Anterior cingulate cortex (tissue), 58 donors: ENCODE results near the gene LRCH1.
"Not testable (repeated sequence)": the region's sequence is repeated elsewhere in the genome, so short reads cannot be mapped to it uniquely, and the experiment has no call there.

Experiments used
- DNase-seq, 58 donors: peaks; one replicate each; lab custom pipeline; 2025; lab: John Stamatoyannopoulos, UW

Gene LRCH1

DNA sequence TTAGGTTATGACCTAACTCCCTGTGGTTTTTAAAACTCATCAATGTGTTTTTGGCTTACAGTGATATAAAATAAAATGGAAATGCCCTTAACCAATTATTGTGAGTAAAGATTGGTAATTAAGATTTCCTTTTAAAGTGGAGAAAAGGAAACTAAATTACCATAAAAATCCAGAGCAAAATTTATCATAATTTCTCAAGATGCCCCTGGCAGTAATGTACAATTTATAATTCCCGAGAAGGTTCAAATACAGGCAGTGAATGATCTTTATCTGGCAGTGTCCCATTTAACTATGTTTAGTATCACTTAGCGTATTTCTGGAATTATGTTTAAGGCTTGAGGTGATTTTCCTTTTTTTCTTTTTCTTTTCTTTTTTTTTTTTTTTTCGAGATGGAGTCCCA lies 182.5 kb downstream of the LRCH1 start:
- no peak for DNase-seq

DNA sequence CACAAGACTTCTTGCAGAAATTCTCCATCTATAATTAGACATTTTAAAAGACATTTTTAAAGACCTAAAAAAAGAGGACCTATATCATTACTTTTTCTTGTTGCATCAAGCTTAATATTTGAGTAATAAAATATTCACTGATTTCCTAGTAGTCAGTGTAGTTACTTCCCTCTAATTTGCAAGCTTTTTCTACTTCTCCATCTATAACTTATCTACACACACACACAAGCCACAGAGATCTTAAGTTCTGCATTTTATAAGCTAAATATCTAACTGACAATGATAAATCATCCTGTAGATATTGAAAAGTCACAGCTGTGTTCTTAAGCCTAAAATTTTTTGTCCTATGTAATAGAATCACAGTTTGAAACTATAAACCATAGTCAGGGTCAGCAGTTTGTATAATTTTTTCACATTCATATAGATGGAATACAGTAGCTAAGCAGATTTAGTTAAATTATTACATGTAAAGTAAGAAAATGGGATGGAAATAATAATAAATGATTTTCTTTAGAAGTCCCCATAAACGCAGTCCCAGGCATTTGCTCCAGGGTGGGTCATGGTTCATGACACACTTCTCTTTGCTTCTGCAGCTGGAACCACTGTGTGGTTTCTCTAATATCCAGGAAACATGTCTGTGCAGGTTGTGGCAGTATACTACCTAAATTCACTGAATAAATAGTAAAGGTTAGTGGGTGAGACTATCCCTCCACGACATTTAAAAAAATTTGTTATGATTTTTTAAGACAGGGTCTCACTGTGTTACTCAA lies 183.8 kb downstream of the LRCH1 start:
- no peak for DNase-seq

DNA sequence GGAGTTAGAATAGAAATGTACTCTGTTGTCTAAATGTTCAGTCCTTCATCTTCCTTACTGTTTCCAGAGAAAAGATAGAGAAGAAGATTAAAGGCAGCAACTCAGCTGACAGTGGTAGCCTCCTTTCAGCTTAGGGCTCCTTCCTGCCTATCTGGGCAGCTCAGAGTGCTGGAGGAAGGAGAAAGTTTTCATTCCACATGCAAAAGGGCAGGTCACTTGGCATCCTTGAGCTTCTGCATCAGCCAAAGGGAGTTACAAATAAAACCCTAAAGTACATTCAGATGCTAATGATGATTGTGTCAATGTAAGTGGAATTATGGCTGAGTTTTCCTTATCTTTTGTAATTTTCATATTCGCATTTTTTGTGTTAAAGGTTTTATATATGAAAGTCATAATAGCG lies 185.1 kb downstream of the LRCH1 start:
- no peak for DNase-seq

DNA sequence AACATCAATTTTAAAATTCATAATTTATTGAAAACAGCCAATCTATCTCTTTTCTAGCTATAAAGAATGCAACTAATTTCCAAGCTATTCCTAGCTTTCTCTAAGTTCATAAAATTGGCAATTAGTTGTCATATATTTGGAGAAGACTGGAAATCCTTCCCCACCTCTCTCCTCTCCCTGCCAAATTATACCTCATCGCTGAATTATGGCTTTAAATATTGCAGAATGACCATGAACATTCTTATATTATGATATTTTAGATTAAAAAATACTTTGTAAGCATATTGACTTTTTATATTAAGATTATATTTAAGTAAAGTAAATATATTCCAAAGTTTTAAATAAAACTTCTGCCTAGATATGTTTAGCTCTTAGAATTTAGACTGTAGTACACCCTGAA lies 185.8 kb downstream of the LRCH1 start:
- DNase-seq, result no peak

DNA sequence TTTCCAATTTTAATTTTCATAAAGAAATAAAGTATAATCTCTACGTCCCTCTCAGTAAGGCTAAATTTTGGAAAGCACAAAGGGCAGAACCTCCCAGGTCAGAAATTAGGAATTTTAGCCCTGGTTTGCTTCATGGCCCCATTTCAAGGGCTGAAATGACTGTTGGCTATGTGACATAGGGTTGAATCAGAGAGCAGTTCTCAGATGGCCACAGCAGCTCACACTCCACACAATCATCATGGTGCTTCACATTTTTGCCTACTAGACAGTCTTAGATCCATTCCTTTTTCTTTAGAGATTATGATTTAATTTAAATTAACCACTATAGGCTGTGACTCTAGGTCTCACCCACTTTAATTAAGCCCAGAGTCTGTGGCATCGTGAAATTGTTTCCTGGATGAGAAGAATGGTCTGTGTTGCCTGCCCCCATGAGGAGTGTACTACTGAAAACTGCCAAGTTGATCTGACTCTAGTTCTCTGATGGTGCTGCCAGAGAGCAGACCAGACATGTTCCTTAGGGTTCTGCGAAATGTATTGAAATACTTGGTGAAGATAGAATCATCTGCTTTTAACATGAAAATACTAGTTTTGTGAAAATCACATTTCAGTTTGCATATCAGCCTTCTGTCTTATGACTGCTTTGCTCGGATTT lies 186.6 kb downstream of the LRCH1 start:
- DNase-seq, result no peak

DNA sequence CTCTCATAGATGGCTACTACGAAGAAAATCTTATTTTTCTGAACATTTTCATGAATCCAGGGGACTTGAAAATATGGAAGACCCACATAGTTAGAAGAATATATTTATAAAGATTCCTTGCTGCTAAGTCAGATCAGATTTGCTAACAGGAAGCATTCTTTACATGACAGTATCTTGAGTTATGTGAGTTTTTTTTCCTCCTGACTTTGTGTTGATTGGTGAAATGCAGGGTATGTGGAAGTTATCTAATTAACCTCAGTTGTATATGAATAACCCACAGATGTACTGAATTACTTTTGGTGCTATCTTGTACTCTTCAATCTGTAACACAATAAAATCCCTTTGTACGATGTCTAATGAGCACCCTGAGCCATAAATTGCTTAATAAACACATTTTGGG lies 190.2 kb downstream of the LRCH1 start:
- no peak for DNase-seq

DNA sequence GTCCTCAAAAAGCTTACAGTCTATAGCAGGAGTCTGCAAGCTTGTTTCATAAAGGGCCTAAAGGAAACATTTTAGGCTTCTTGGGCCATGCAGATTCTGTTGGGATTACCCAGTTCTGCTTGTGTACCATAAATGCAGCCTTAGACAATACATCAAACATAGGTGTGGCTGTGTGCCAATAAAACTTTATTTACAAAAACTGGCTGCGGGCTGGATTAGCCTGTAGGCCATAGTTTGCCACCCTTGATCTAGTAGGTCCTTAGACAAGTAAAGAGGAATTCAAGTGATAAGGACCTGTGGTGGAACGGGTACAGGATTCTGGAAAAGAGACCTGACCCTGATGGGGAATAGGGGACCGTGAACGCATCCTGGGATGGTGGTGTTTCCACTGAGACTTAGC lies 192.1 kb downstream of the LRCH1 start:
- no peak for DNase-seq

DNA sequence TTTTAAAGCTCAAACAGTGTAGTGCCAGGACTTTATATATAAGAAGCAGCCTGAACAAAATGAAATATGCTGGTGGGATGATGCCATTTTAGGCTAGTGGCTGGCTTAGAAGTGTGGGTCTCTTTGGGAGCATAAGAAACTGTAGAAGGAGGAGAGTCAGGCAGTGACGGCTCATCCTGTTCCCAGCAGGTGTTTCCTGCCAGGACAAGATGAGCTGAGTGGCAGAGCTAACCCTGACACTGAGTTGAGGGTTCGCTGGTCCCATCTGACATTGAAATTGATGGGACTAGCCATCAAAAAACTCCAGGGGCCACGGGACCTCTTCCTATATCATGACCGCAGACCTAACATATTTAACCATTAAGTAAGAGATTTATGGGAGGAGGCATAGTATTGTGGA lies 192.7 kb downstream of the LRCH1 start:
- DNase-seq, result no peak

DNA sequence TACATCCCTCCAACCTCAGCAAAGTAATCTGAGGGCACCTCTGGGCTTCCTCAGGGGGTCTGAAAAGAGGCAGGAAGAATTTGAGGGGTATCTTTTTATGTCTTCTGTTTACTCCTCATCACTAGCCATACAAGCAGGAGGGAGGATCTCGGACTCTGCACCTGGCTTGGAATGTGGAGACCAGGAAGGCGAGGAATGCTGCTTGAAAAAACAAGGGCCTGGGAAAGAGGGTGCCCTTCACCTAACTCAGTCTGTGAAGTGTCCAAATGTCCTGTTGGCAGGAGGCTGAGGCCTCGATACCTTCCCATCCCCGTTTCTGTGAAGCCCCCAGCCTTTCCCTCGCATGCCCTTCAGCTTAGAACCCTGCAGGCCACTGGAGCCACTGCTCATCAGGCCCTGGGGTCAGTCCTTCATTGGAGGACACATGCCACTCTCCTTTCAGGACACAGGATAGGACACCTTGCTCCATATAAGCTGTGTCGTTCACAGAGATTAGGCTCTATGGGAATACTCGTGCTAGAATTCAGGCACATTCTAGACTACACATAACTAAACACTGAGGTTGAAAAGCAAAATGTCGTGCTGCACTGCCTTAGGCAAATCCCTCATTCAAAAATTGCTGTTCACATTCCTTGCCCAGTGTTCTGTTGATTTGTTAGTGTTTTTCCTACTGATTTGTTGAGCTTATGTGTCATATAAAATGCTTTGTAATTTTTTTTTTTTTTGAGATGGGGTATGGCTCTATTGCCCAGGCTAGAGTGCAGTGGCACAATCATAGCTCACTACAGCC lies 194.3 kb downstream of the LRCH1 start:
- DNase-seq, result no peak

DNA sequence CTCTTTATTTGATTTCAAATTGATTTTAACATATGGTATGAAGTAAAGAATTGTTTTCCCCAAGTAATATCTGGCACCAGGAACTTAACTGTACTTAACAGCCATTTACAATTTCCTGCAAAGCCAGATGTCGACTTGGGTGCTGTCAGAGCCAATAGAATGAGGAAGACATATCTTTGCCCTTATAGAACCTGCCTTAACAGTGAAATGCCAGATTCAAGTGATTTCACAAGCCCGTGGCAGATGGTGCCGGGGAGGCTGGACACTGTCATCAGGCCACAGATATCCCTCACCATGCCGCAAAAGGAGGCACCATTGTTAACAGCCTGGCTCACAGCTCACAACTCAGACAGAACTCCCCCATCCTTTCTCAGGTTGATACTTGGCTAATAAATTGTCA lies 195.3 kb downstream of the LRCH1 start:
- no peak for DNase-seq

DNA sequence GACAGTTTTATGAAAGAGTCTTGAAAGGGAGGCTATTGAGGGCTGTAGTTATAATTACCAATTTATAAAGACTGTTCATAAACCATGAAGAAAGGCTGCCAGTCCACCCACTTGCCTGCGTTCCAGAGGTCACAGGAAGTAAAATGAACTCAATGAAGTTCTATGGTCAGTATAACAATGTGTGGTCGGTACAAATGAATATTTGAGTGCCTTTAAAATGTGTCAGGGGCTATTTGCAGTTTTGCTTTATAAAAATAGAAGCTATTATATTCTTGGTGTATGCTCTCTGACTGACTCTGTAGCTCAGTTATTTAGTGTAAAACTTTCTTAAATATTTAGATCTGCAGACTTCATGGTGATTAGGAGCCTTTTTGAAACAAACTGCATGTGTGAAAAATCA lies 197.0 kb downstream of the LRCH1 start:
- DNase-seq, result no peak

DNA sequence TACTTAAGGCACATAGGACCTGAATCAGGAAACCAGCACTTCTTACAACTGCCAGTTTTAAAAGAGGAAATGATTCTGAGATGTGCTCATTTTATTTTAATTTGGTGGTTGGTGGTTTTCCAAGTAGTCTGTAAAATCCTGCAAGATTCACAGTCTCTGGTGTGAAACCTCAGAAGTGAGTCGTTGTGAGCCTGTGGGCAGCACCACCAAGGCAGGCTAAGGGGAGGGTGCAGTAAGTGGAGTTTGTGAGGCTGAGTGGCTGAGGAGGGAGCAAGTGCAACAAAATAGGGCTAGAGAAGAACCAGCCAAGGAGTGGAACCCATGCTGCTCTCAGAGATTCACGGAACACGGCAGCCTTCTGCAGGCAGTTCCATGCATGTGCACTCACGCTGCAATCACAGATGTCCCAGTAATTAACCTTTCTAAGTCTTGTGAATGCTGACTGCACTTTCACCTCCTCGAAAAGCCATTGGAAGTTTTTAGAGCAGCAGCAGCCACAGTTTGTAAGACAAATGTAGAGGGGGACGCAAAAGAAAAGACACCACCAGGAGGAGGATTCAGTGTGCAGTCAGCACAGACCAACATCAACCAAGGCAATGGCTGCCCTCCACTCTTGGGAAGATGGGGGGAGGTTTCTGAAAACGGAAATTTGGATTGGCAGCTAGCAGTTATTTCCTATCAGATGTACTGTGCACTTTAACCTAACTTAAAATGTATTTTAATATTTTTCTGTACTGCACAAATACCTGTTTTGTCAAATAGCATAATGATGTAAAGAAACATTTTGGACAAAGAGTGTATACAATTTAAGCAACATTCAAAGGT lies 199.1 kb downstream of the LRCH1 start:
- DNase-seq, result peak in 15 of 58 donors; percentile 2 to 43 (median 4)

DNA sequence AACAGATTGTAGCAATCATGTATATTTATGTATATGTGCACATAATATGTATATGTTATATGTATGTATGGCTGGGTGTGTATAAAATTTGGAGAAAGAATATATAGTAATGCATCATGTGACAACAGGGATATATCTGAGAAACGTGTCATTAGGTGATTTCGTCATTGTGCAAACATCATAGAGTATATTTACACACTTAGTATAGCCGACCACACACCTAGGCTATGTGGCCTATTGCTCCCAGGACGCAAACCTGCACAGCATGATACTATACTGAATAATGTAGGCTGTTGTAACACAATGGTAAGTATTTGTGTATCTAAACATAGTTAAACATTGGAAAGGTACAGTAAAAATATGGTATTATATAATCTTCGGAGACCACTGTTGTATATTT lies 200.2 kb downstream of the LRCH1 start:
- DNase-seq, result no peak

DNA sequence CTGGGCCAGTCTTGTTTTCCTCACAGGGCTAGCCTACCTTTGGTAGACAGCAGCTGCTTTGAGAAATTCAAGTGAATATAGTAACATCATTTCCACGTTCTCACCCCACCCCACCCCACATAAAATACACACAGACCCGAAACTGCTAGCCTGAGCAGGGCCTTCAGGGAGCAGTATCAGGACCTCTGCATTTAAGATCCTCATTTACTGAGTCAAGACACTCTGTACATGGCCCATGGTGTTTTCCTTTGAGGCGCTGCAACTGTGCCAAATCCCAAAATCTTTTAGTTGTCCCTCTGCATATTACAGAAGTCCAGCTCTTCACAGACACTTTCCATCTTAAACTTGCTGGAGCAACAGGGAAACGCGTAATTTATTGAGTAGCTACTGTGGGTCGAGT lies 200.9 kb downstream of the LRCH1 start:
- no peak for DNase-seq

DNA sequence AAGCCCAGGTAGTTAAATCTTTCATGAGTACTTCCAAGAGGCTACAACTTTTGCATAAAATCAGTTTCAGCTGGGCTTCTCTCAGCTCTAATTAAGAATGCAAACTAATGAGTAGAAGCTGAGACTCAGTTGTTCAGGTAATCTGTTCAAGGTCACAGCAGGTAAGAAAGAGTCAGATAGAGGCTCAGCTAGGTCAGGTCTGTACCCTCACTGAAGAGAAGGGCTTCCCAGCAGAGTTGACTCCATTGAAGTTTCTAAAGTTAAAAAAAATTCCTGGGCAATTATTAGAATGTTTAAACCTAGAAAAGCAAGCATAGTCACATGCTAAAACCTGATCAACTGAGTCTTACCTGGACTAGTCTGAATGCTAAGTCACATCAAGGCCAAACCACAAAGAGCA lies 201.8 kb downstream of the LRCH1 start:
- DNase-seq, result no peak

DNA sequence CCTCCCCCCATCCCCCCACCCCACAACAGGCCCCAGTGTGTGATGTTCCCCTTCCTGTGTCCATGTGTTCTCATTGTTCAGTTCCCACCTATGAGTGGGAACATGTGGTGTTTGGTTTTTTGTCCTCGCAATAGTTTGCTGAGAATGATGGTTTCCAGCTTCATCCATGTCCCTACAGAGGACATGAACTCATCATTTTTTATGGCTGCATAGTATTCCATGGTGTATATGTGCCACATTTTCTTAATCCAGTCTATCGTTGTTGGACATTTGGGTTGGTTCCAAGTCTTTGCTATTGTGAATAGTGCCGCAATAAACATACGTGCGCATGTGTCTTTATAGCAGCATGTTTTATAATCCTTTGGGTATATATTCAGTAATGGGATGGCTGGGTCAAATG lies 202.5 kb downstream of the LRCH1 start:
- not testable (repeated sequence) for DNase-seq

DNA sequence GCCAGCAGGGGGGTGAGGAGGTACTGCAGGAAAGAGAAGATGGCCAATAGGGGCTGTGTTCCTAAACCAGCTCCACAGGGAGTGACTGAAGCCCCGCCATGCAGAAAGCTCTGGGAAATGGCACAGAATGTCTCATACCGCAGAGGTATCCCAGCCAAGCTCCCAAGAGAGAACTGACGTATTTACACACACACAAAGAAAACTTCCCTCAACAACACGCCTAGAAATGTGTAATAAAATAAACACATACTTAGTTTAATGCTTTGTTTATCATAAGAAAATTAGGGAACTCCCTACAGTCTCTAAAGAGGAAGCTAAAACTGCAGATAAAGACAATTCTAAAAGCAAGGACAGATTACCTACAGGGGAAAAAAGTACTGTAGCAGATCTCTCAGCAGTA lies 204.0 kb downstream of the LRCH1 start:
- no peak for DNase-seq

DNA sequence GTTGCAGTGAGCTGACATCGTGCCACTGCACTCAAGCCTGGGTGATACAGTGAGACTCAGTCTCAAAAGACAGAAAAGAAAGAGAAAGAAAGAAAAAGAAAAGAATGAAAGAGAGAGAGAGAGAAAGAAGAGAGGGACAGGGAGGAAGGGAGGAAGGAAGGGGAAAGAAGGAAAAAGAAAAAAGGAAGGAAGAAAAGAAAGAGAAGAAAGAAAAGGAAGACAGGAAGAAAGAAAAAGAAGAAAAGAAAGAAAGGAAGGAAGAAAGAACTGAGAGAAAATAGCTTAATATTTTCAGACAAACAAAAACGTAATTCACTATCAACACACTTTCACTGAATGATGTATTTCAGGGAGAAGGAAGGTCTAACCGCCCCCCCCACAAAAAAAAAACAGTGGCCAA lies 204.7 kb downstream of the LRCH1 start:
- DNase-seq, result no peak

DNA sequence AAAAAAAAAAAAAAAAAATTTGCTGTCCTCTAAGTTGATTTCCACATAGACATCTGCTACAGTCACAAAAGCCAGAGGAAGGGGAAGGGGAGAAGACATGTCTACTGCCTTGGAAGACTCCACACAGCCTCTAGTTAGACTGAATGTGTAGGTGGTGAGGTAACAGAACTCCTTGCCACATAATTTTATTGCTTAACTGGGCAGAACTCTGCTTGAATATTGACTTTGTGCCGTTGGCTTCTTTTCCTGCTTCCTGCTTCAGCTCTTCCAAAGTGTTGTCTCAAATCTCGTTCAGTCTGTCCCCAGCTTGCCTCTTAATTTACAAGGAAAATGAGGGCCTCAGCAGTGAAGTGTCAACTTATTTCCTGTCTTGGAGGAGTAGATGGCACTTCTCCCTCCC lies 206.9 kb downstream of the LRCH1 start:
- no peak for DNase-seq

DNA sequence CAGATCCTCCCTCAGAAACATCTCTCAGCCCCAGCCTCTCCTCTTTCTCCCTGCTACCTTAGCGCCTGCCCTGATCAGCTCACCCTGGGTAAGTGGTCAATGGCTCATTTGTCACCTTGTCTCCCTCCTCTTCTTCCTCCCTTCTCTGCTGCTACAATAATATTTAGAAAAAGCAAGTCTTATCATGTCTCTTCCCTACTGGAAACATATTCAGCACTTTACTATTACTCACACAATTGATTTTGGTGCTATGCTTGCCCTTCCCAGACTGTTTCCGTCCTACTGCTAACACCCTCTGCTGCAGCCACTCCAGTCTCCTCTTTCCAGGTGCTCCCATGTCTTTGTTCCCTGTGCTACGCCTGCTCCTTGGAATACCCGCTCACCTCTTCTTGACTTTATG lies 208.2 kb downstream of the LRCH1 start:
- DNase-seq, result no peak

DNA sequence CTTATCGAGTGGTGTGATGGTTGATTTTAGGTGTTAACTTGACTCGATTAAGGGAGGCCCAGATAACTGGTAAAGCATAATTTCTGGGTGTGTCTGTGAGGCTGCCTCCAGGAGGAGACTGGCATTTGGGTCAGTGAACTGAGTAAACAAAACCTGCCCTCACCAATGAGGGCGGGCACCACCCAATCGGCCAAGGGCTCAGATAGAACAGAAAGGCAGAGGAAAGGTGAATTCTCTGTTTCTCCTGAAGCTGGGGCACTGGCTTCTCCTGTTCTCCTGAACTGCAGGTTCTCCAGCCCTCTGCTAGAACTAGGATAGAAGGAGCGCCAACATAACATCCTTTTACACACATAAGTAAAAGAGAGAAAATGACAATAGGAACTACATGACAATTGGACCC lies 208.9 kb downstream of the LRCH1 start:
- no peak for DNase-seq
